Endothelial cell of umbilical vein (primary cell): Measurements from ENCODE around the gene CFAP65.

Source experiments
- EZH2 ChIP-seq: IDR thresholded peaks from 2 replicates; pipeline ENCODE4 v1.6.1; 2012; ENCODE audit warnings: borderline replicate concordance, low read depth, mild to moderate bottlenecking, moderate library complexity, low read length, inconsistent platforms; ENCODE audit not compliant: severe bottlenecking
- GATA2 ChIP-seq: IDR thresholded peaks from 2 replicates; pipeline ENCODE4 v1.7.0; 2011; ENCODE audit warnings: low read depth, mild to moderate bottlenecking, moderate library complexity, mixed read lengths, low read length; ENCODE audit not compliant: insufficient read length, insufficient read depth
- MAX ChIP-seq: IDR thresholded peaks from 2 replicates; pipeline ENCODE4 v1.6.1; 2011; ENCODE audit not compliant: insufficient read depth, insufficient read length
- MYC ChIP-seq: IDR thresholded peaks from one replicate; pipeline ENCODE4 v1.6.1; 2011; ENCODE audit warnings: mild to moderate bottlenecking, low read depth, low read length
- POLR2A ChIP-seq: IDR thresholded peaks from 2 replicates; pipeline ENCODE4 v1.6.1; 2012; ENCODE audit warnings: low read depth, mild to moderate bottlenecking, control low read depth, low read length
- POLR2AphosphoS5 ChIP-seq: IDR thresholded peaks from 2 replicates; pipeline ENCODE4 v1.6.1; 2012; ENCODE audit warnings: low read depth, mild to moderate bottlenecking, control low read depth, low read length, moderate library complexity; ENCODE audit not compliant: insufficient read depth
- TF ChIP-seq, protein P1 (sequence below), 2 donors: IDR thresholded peaks; 1 replicate in 1 of 2; 2 replicates in 1 of 2; pipeline ENCODE4 v1.5.1; 2011; ENCODE audit warnings: low read length in 2 of 2, mild to moderate bottlenecking in 2 of 2, moderate library complexity in 2 of 2, control low read depth in 1 of 2, inconsistent platforms in 1 of 2, low read depth in 1 of 2; ENCODE audit not compliant: insufficient read depth in 1 of 2; ENCODE audit errors: extremely low read depth in 1 of 2

- TF ChIP-seq, protein P1, sequence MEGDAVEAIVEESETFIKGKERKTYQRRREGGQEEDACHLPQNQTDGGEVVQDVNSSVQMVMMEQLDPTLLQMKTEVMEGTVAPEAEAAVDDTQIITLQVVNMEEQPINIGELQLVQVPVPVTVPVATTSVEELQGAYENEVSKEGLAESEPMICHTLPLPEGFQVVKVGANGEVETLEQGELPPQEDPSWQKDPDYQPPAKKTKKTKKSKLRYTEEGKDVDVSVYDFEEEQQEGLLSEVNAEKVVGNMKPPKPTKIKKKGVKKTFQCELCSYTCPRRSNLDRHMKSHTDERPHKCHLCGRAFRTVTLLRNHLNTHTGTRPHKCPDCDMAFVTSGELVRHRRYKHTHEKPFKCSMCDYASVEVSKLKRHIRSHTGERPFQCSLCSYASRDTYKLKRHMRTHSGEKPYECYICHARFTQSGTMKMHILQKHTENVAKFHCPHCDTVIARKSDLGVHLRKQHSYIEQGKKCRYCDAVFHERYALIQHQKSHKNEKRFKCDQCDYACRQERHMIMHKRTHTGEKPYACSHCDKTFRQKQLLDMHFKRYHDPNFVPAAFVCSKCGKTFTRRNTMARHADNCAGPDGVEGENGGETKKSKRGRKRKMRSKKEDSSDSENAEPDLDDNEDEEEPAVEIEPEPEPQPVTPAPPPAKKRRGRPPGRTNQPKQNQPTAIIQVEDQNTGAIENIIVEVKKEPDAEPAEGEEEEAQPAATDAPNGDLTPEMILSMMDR (IDR thresholded peaks at IDR 0.05; ENCODE audit: extremely low read depth in 1 of 2, insufficient read depth in 1 of 2, low read depth in 1 of 2, low read length in 2 of 2) = no peak
- no peak for TF ChIP-seq EZH2
- no peak for TF ChIP-seq MAX
- no peak for TF ChIP-seq GATA2
- TF ChIP-seq POLR2A = no peak
- TF ChIP-seq POLR2AphosphoS5 = no peak
- no peak for TF ChIP-seq MYC
Measured at GRCh38 chr2:219045937-219046550, 4.7 kb upstream of the CFAP65 start.
